DMS114 treated with DMSO at 0.1 percent for 48 hours (cell line): ENCODE measurements around the gene TMEM176B.

Experiments
- DNase-seq: peaks from one replicate; lab custom pipeline; 2025; ENCODE audit not compliant: unreplicated experiment; lab: John Stamatoyannopoulos, UW

Gene TMEM176B

DNA sequence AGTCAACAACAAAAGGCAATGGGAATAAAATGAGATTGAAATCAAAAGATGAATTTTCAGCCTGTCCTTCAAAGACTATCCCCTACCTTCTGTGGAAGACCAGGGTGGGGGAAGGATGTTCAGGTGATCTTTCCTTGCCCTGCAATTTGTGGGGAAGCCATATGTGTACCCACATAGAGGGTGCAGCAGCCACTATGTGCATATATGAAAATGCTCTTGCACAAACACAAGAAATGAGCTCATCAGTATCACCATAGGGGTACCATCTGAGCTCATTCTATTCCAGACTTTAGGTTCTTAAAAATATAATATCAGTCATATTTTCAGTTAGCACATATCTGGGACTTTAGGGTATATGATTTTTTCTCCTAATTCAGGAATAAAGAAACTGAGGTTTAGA is 45.2 kb downstream of the TMEM176B start:
- DNase-seq: no peak

DNA sequence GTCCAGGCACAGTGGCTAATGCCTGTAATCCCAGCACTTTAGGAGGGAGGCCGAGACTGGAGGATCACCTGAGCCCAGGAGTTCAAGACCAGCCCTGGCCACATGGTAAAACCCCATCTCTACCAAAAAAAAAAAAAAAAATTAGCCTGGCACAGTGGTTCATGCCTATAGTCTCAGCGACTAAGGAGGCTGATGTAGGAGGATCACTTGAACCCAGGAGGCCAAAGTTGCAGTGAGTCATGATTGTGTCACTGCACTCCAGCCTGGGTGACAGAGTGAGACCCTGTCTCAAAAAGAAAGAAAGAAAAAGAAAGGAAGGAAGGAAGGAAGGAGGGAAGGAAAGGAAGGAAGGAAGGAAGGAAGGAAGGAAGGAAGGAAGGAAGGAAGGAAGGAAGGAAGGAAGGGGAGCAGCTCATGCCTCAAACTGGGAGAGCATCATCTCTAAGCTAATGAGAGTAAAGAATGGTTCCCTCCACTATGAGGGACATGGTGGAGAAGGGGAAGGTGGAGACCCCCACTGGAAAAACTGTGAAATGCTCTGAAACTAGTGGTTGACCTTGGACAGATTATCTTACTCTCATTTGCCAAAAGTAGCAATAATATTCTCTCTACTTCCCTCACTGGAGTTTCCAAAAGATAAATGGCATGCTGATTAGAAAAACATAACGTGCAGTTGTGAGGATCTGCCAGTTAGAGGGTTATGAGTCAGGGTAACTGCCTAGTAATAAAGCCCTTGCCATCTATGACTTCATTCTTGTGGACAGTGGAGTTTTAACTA is 46.1 kb downstream of the TMEM176B start:
- DNase-seq: peak; percentile 2

DNA sequence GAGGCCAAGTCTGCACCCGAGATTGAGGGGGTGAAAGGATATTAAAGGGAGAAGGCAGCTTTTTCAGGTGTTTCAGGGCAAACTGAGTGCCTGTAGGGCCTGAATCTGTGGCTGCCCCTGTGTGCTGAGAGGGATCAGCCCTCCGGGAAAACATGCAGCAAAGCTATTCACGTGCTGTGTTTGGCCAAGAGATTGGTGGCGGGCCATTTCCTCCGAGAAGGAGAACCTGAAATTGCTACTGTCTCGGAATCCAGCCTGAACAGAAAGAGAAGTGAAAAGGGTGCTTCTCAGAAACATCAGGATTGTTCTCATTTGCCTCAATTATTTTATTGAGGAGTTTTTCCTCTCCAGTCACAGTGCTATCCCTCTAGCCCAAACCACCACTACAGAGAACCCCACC is 46.9 kb downstream of the TMEM176B start:
- DNase-seq: no peak

DNA sequence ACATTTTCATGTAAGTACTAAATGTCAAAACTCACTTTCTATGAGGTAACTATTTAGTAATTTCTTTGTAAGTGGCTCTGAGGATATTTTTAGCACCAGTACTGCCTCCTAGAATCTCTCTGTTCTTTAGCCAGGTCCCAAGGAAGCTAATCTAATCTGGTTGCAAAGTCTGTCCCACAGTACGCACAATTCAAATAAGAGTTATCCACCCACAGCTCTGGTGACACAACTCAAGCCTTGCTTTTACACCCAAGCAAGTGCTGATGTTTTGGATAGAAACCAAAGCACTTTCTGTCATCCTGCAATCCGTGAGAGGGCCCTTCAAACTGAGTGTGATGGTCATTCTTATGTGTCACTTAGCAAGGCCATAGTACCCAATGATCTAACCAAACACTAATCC is 48.5 kb downstream of the TMEM176B start:
- no peak for DNase-seq

DNA sequence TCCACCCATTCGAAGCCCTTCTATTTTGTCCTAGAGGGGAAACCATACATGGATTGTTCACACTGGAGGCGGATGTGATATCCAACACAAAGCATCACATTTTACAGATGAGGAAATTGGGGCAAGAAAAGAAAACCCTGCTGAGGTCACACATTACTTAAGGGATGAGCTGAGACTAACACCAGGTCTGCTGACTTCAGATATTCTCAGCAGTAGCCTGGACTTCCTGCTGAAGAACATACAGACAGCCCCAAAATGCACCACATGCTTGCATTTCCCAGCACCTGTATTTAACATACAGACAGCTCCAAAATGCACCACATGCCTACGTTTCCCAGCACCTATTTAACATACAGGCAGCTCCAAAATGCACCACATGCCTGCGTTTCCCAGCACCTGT is 51.8 kb downstream of the TMEM176B start:
- no peak for DNase-seq

- no peak for DNase-seq
Observed at GRCh38 chr7:150746921-150747320, 53.2 kb downstream of the TMEM176B start.

DNA sequence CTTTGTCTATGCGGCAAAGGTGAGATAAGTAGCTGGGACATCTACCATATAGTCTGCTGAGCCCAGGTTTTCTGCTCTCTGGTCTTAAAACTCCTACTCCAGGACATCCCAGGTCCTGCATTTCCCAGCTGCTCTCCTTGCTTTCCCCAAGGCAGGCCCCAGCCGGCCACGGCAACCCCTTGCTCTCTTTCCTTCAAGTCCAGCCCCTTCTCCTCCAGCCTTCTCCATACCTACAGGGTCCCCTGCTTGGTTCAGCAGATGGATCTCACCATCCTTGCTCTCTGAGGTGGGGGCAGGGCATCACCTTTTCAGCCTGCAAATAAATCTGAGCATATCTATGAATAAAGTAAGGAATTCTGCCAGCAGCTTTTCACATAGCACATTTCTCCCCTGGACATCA is 54.3 kb downstream of the TMEM176B start:
- DNase-seq: no peak

DNA sequence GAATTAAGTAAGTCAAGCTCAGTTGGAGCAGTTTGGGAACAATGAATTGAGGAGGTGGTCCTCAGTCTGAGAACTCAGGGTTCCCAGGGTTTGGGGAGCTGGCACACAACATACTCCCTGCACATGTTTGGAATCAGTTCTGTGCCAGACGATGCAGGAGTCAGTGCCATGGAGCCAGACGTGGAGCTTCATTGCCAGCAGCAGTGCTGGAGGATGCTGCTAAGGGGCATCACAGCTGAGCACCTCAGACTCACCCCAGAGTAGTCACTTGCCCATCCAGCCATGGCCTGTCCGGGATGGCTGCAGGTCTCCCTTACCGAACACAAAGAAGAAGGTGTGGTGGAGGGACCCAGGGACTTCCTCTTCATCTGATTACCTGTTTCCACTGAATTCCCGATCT is 55.1 kb downstream of the TMEM176B start:
- no peak for DNase-seq

- no peak for DNase-seq
Observed at GRCh38 chr7:150744041-150744656, 56.0 kb downstream of the TMEM176B start.

- no peak for DNase-seq
Observed at GRCh38 chr7:150742286-150742968, 57.7 kb downstream of the TMEM176B start.
